MG63 (cell line): ENCODE measurements around the gene SHANK1. TPM values are rescaled to one million over a fixed set of nuclear protein-coding genes. Genes with fewer than 3 reads are reported as not detected.

Experiments
- DNase-seq: peaks from one replicate; pipeline ENCODE4 v3.0.0-alpha.2; 2020
- H3K27me3 ChIP-seq: fragments of 250-450 bp; sonication (Bioruptor Pico); 2 replicates; pipeline ENCODE4 v1.5.1; 2020; ENCODE audit warnings: mild to moderate bottlenecking, moderate library complexity
- H3K36me3 ChIP-seq: fragments of 250-450 bp; sonication (Bioruptor Pico); 2 replicates; pipeline ENCODE4 v1.5.1; 2020; ENCODE audit warnings: mild to moderate bottlenecking, moderate library complexity
- H3K4me3 ChIP-seq: fragments of 250-450 bp; sonication (Bioruptor Pico); 2 replicates; pipeline ENCODE4 v1.5.1; 2020; ENCODE audit warnings: mild to moderate bottlenecking, moderate library complexity
- H3K9me3 ChIP-seq: fragments of 250-450 bp; sonication (Bioruptor Pico); 2 replicates; pipeline ENCODE4 v1.5.1; 2020; ENCODE audit warnings: mild to moderate bottlenecking, moderate library complexity
- total RNA-seq: library from RNA; depleted of rRNA; stranded (reverse); fragments of >200 nt; shearing (Covaris generic); gene quantifications from 2 replicates; pipeline ENCODE4 v1.2.3, GENCODE V29; 2014; ENCODE audit warnings: low replicate concordance

SHANK1 gene
- total RNA-seq, 1 experiment from 2014 or later, result 3.6 TPM

GRCh38 chr19:50703915-50704796 lies 15.4 kb downstream of the SHANK1 start:
- H3K36me3 ChIP-seq, result no peaks in the 10 kb centered on the region
- H3K27me3 ChIP-seq, result no peaks in the 10 kb centered on the region
- H3K9me3 ChIP-seq, result no peaks in the 10 kb centered on the region
- no peak overlapping the region for H3K4me3 ChIP-seq
- DNase-seq, result no peak

GRCh38 chr19:50702871-50703829 lies 16.5 kb downstream of the SHANK1 start:
- H3K9me3 ChIP-seq, result no peaks in the 10 kb centered on the region
- DNase-seq, result no peak
- H3K36me3 ChIP-seq, result no peaks in the 10 kb centered on the region
- no peaks in the 10 kb centered on the region for H3K27me3 ChIP-seq
- no peak overlapping the region for H3K4me3 ChIP-seq

GRCh38 chr19:50702158-50702870 lies 17.3 kb downstream of the SHANK1 start:
- no peak for DNase-seq
- Histone ChIP-seq H3K36me3 (no peaks in the 10 kb centered on the region), H3K9me3 (no peaks in the 10 kb centered on the region), H3K4me3 (no peak overlapping the region), H3K27me3 (no peaks in the 10 kb centered on the region)

- no peak overlapping the region for H3K4me3 ChIP-seq
- no peak for DNase-seq
- H3K9me3 ChIP-seq, result no peaks in the 10 kb centered on the region
- H3K36me3 ChIP-seq, result no peaks in the 10 kb centered on the region
- H3K27me3 ChIP-seq, result no peaks in the 10 kb centered on the region
These were observed 18.1 kb downstream of the SHANK1 start for GRCh38 chr19:50701367-50701985.

- no peaks in the 10 kb centered on the region for H3K27me3 ChIP-seq
- H3K4me3 ChIP-seq, result no peak overlapping the region
- no peaks in the 10 kb centered on the region for H3K36me3 ChIP-seq
- no peaks in the 10 kb centered on the region for H3K9me3 ChIP-seq
- DNase-seq, result no peak
These were observed 22.0 kb downstream of the SHANK1 start for GRCh38 chr19:50697414-50698124.

- no peaks in the 10 kb centered on the region for H3K36me3 ChIP-seq
- no peak overlapping the region for H3K4me3 ChIP-seq
- no peaks in the 10 kb centered on the region for H3K9me3 ChIP-seq
- DNase-seq, result no peak
- H3K27me3 ChIP-seq, result no peaks in the 10 kb centered on the region
These were observed 23.5 kb downstream of the SHANK1 start for GRCh38 chr19:50696094-50696483.

GRCh38 chr19:50695251-50696093 lies 24.1 kb downstream of the SHANK1 start:
- no peak overlapping the region for H3K4me3 ChIP-seq

GRCh38 chr19:50694815-50695145 lies 24.8 kb downstream of the SHANK1 start:
- Histone ChIP-seq H3K9me3 (no peaks in the 10 kb centered on the region), H3K27me3 (no peaks in the 10 kb centered on the region), H3K4me3 (no peak overlapping the region), H3K36me3 (no peaks in the 10 kb centered on the region)
- no peak for DNase-seq

More at GRCh38 chr19:50695251-50696093, 24.1 kb downstream of the SHANK1 start:
- no peaks in the 10 kb centered on the region for H3K27me3 ChIP-seq
- peak; percentile 28 for DNase-seq
- no peaks in the 10 kb centered on the region for H3K9me3 ChIP-seq
- no peaks in the 10 kb centered on the region for H3K36me3 ChIP-seq

GRCh38 chr19:50693064-50693975 lies 26.3 kb downstream of the SHANK1 start:
- Histone ChIP-seq H3K36me3 (no peaks in the 10 kb centered on the region), H3K27me3 (no peaks in the 10 kb centered on the region)

GRCh38 chr19:50690439-50690838 lies 29.2 kb downstream of the SHANK1 start:
- Histone ChIP-seq H3K9me3 (no peaks in the 10 kb centered on the region), H3K36me3 (no peaks in the 10 kb centered on the region), H3K27me3 (no peaks in the 10 kb centered on the region), H3K4me3 (no peak overlapping the region)
- DNase-seq, result no peak

More at GRCh38 chr19:50693064-50693975, 26.3 kb downstream of the SHANK1 start:
- DNase-seq, result no peak
- H3K9me3 ChIP-seq, result no peaks in the 10 kb centered on the region
- H3K4me3 ChIP-seq, result no peak overlapping the region

GRCh38 chr19:50688766-50689165 lies 30.8 kb downstream of the SHANK1 start:
- DNase-seq, result no peak
- Histone ChIP-seq H3K9me3 (no peaks in the 10 kb centered on the region), H3K36me3 (no peaks in the 10 kb centered on the region), H3K4me3 (no peak overlapping the region), H3K27me3 (no peaks in the 10 kb centered on the region)

GRCh38 chr19:50686310-50687032 lies 33.1 kb downstream of the SHANK1 start:
- Histone ChIP-seq H3K36me3 (no peaks in the 10 kb centered on the region), H3K9me3 (no peaks in the 10 kb centered on the region), H3K27me3 (no peaks in the 10 kb centered on the region), H3K4me3 (no peak overlapping the region)
- no peak for DNase-seq

- DNase-seq, result peak; percentile 51
These were observed 40.2 kb downstream of the SHANK1 start for GRCh38 chr19:50679177-50680125.

More at GRCh38 chr19:50679177-50680125, 40.2 kb downstream of the SHANK1 start:
- no peaks in the 10 kb centered on the region for H3K9me3 ChIP-seq
- H3K36me3 ChIP-seq, result no peaks in the 10 kb centered on the region
- no peak overlapping the region for H3K4me3 ChIP-seq
- H3K27me3 ChIP-seq, result no peaks in the 10 kb centered on the region
